HepG2 (cell line): ENCODE measurements around the gene PSMA4. TPM values are rescaled to one million over a fixed set of nuclear protein-coding genes. Genes with fewer than 3 reads are reported as not detected.

Experiments used
- CREB3 ChIP-seq: sonication (generic); formaldehyde crosslinking; IDR thresholded peaks from 2 replicates; pipeline ENCODE4 v1.5.0; 2020; ENCODE audit warnings: missing genetic modification reagents
- DNMT1 ChIP-seq: sonication (generic); formaldehyde crosslinking; IDR thresholded peaks from 2 replicates; pipeline ENCODE4 v1.5.1; 2020; ENCODE audit warnings: mild to moderate bottlenecking, missing genetic modification reagents
- ELF1 ChIP-seq: sonication (generic); formaldehyde crosslinking; IDR thresholded peaks from 2 replicates; pipeline ENCODE4 v1.4.0; 2020; ENCODE audit warnings: missing genetic modification reagents
- FOXP1 ChIP-seq, 2 experiments: fragments of 450-650 bp in 1 of 2; IDR thresholded peaks; 2 replicates each; pipeline ENCODE4 v1.6.1; 2017 to 2018; ENCODE audit warnings: antibody characterized with exemption in 1 of 2
- ISL2 ChIP-seq: sonication (generic); formaldehyde crosslinking; IDR thresholded peaks from 2 replicates; pipeline ENCODE4 v1.5.0; 2020; ENCODE audit warnings: missing genetic modification reagents
- KLF9 ChIP-seq: IDR thresholded peaks from 2 replicates; pipeline ENCODE4 v1.6.1; 2016; ENCODE audit warnings: low read depth
- MBD4 ChIP-seq: IDR thresholded peaks from 2 replicates; pipeline ENCODE4 v1.6.1; 2012; ENCODE audit warnings: low read length, inconsistent platforms, borderline replicate concordance
- MIER2 ChIP-seq: IDR thresholded peaks from 2 replicates; pipeline ENCODE4 v1.6.1; 2016; ENCODE audit warnings: missing biosample characterization, missing genetic modification reagents
- RELA ChIP-seq: sonication (generic); formaldehyde crosslinking; IDR thresholded peaks from 2 replicates; pipeline ENCODE4 v1.4.0; 2020; ENCODE audit warnings: missing genetic modification reagents
- RORA ChIP-seq: sonication (generic); formaldehyde crosslinking; IDR thresholded peaks from 2 replicates; pipeline ENCODE4 v1.5.0; 2020; ENCODE audit warnings: mild to moderate bottlenecking, missing genetic modification reagents, moderate library complexity
- SMC3 ChIP-seq: IDR thresholded peaks from 2 replicates; pipeline ENCODE4 v1.6.1; 2011; ENCODE audit warnings: low read length, improper control_type of control experiment
- TARDBP ChIP-seq: sonication (generic); formaldehyde crosslinking; IDR thresholded peaks from 2 replicates; pipeline ENCODE4 v1.8.0; 2022; ENCODE audit warnings: mild to moderate bottlenecking, missing genetic modification reagents
- TEAD3 ChIP-seq: optimal IDR thresholded peaks from 2 replicates; pipeline ENCODE3; 2016; ENCODE audit warnings: borderline replicate concordance
- TFDP1 ChIP-seq: IDR thresholded peaks from 2 replicates; pipeline ENCODE4 v1.6.1; 2016; ENCODE audit warnings: missing compliant biosample characterization, missing genetic modification reagents, borderline replicate concordance
- ZFAT ChIP-seq: sonication (generic); formaldehyde crosslinking; conservative IDR thresholded peaks from 2 replicates; pipeline ENCODE4 v1.8.1; 2023; ENCODE audit warnings: missing genetic modification reagents, inconsistent platforms
- ZMAT3 ChIP-seq: sonication (generic); formaldehyde crosslinking; conservative IDR thresholded peaks from 2 replicates; pipeline ENCODE4 v1.7.0; 2021; ENCODE audit warnings: missing genetic modification reagents
- ZNF17 ChIP-seq: sonication (generic); formaldehyde crosslinking; IDR thresholded peaks from 2 replicates; pipeline ENCODE4 v1.5.0; 2020; ENCODE audit warnings: mild to moderate bottlenecking, missing genetic modification reagents
- ZNF292 ChIP-seq: sonication (generic); formaldehyde crosslinking; IDR thresholded peaks from 2 replicates; pipeline ENCODE4 v1.8.1; 2022; ENCODE audit warnings: mild to moderate bottlenecking, low read depth, missing genetic modification reagents, borderline replicate concordance
- ZNF317 ChIP-seq: sonication (generic); formaldehyde crosslinking; IDR thresholded peaks from 2 replicates; pipeline ENCODE4 v1.5.0; 2020; ENCODE audit warnings: mild to moderate bottlenecking, missing genetic modification reagents
- ZNF550 ChIP-seq: sonication (generic); formaldehyde crosslinking; IDR thresholded peaks from 2 replicates; pipeline ENCODE4 v1.4.0; 2020; ENCODE audit warnings: mild to moderate bottlenecking, missing genetic modification reagents, borderline replicate concordance
- ZNF678 ChIP-seq: sonication (generic); formaldehyde crosslinking; IDR thresholded peaks from 2 replicates; pipeline ENCODE4 v1.4.0; 2020; ENCODE audit warnings: mild to moderate bottlenecking, missing genetic modification reagents
- ZSCAN9 ChIP-seq: IDR thresholded peaks from 2 replicates; pipeline ENCODE4 v1.6.1; 2016; ENCODE audit warnings: borderline replicate concordance
- polyA plus RNA-seq, 8 experiments: library from polyadenylated mRNA; depleted of rRNA in 3 of 8; stranded (reverse) in 7 of 8; unstranded in 1 of 8; fragments of >200 nt; fragmentation: Illumina TruSeq in 4 of 8; extraction: Trizol in 4 of 8; gene quantifications; 2 replicates each; pipeline versions ENCODE4 v1.2.1 to v1.2.3, GENCODE V29; 2011 to 2016; ENCODE audit warnings: low read depth in 4 of 8, missing spikeins in 1 of 8, mixed read lengths in 1 of 8; ENCODE audit not compliant: insufficient read depth in 1 of 8
- total RNA-seq, 5 experiments: library from RNA; depleted of rRNA; stranded (reverse); fragments of >200 nt; fragmentation: Illumina TruSeq; extraction: Trizol; gene quantifications; 2 replicates each; pipeline ENCODE4 v1.2.3, GENCODE V29; 2016; ENCODE audit warnings: low read depth in 1 of 5
- TF ChIP-seq, protein P1 (sequence below): sonication (generic); formaldehyde crosslinking; conservative IDR thresholded peaks from 2 replicates; pipeline ENCODE4 v1.8.1; 2023; ENCODE audit warnings: missing genetic modification reagents
- TF ChIP-seq, protein P2 (sequence below): fragments of 450-650 bp; IDR thresholded peaks from 2 replicates; pipeline ENCODE4 v1.6.1; 2017; ENCODE audit warnings: mild to moderate bottlenecking
- TF ChIP-seq, protein P3 (sequence below): sonication (generic); formaldehyde crosslinking; IDR thresholded peaks from 2 replicates; pipeline ENCODE4 v1.8.0; 2022; ENCODE audit warnings: missing genetic modification reagents, low read depth, mild to moderate bottlenecking, borderline replicate concordance

The PSMA4 gene
- total and polyA plus RNA-seq, 2 of the 13 experiments (the other 11 are each of a cell fraction or from before 2014, with no cell fraction given): 202 to 404 TPM

- TF ChIP-seq, protein P1, sequence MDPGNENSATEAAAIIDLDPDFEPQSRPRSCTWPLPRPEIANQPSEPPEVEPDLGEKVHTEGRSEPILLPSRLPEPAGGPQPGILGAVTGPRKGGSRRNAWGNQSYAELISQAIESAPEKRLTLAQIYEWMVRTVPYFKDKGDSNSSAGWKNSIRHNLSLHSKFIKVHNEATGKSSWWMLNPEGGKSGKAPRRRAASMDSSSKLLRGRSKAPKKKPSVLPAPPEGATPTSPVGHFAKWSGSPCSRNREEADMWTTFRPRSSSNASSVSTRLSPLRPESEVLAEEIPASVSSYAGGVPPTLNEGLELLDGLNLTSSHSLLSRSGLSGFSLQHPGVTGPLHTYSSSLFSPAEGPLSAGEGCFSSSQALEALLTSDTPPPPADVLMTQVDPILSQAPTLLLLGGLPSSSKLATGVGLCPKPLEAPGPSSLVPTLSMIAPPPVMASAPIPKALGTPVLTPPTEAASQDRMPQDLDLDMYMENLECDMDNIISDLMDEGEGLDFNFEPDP (CRISPR knock-in tag): no peak
- TF ChIP-seq ZNF317 (CRISPR knock-in tag) (no peak), ZFAT (no peak), ZNF292 (peak; percentile 22; the same call in 1 of the 2 replicates), TARDBP (CRISPR knock-in tag) (peak; percentile 18; the same call in 1 of the 2 replicates), ZMAT3 (CRISPR knock-in tag) (no peak), TFDP1 (CRISPR knock-in tag) (no peak), RELA (CRISPR knock-in tag) (no peak), FOXP1 (IDR thresholded peaks at IDR 0.05) (no peak), FOXP1 (CRISPR knock-in tag; IDR thresholded peaks at IDR 0.05) (no peak), ISL2 (CRISPR knock-in tag) (no peak; the same call in 1 of the 2 replicates), CREB3 (CRISPR knock-in tag) (no peak), SMC3 (no peak), ZNF678 (CRISPR knock-in tag) (no peak), RORA (no peak), ZSCAN9 (CRISPR knock-in tag) (no peak), DNMT1 (no peak), KLF9 (0 out of 2 replicates have a peak, but pooled peaks have one; percentile 13), MBD4 (no peak), ZNF550 (CRISPR knock-in tag) (0 out of 2 replicates have a peak, but pooled peaks have one; percentile 39), ZNF17 (no peak), ELF1 (peak; percentile 30; the same call in 1 of the 2 replicates), TEAD3 (no peak), MIER2 (no peak)
- TF ChIP-seq, protein P2, sequence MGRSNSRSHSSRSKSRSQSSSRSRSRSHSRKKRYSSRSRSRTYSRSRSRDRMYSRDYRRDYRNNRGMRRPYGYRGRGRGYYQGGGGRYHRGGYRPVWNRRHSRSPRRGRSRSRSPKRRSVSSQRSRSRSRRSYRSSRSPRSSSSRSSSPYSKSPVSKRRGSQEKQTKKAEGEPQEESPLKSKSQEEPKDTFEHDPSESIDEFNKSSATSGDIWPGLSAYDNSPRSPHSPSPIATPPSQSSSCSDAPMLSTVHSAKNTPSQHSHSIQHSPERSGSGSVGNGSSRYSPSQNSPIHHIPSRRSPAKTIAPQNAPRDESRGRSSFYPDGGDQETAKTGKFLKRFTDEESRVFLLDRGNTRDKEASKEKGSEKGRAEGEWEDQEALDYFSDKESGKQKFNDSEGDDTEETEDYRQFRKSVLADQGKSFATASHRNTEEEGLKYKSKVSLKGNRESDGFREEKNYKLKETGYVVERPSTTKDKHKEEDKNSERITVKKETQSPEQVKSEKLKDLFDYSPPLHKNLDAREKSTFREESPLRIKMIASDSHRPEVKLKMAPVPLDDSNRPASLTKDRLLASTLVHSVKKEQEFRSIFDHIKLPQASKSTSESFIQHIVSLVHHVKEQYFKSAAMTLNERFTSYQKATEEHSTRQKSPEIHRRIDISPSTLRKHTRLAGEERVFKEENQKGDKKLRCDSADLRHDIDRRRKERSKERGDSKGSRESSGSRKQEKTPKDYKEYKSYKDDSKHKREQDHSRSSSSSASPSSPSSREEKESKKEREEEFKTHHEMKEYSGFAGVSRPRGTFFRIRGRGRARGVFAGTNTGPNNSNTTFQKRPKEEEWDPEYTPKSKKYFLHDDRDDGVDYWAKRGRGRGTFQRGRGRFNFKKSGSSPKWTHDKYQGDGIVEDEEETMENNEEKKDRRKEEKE: no peak
- TF ChIP-seq, protein P3, sequence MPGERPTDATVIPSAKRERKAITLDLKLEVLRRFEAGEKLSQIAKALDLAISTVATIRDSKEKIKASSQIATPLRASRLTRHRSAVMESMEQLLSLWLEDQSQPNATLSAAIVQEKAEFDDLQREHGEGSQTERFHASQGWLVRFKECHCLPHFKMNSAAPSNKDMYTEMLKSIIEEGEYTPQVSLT (CRISPR knock-in tag): no peak
Measured at GRCh38 chr15:78506971-78507830, 33.0 kb upstream of the PSMA4 start, which contains the start of gene HYKK (continued).
